Spleen (tissue), 7 donors: ENCODE measurements around the gene MAP4K2.

Experiments
- POLR2A ChIP-seq, 3 donors: fragments of 450-650 bp; IDR thresholded peaks; one replicate each; pipeline ENCODE4 v1.5.1; 2017; ENCODE audit warnings: antibody characterized with exemption in 3 of 3, mild to moderate bottlenecking in 1 of 3
- POLR2AphosphoS5 ChIP-seq, 3 donors: sonication (generic); formaldehyde crosslinking; IDR thresholded peaks; one replicate each; pipeline ENCODE4 v1.5.1; 2017; ENCODE audit warnings: antibody characterized with exemption in 3 of 3
- TF ChIP-seq, protein P1 (sequence below), 11 experiments: fragments of 200-600 bp in 7 of 11; fragments of 450-650 bp in 4 of 11; sonication (generic) in 4 of 11; IDR thresholded peaks in 8 of 11; conservative IDR thresholded peaks in 3 of 11; 1 replicate in 7 of 11; 2 replicates in 4 of 11; pipeline versions ENCODE4 v1.4.0 to v1.8.0; 2016 to 2021; ENCODE audit warnings: antibody characterized with exemption in 11 of 11, inconsistent platforms in 4 of 11, mild to moderate bottlenecking in 1 of 11
- donor health status: DM: no; HTN: no; CAD: no; lungs with moderate emphysema.
- donor health status: DM: no; HTN: no; CAD: no.
- donor health status: DM: no; HTN: no; CAD: no.

- TF ChIP-seq, protein P1, sequence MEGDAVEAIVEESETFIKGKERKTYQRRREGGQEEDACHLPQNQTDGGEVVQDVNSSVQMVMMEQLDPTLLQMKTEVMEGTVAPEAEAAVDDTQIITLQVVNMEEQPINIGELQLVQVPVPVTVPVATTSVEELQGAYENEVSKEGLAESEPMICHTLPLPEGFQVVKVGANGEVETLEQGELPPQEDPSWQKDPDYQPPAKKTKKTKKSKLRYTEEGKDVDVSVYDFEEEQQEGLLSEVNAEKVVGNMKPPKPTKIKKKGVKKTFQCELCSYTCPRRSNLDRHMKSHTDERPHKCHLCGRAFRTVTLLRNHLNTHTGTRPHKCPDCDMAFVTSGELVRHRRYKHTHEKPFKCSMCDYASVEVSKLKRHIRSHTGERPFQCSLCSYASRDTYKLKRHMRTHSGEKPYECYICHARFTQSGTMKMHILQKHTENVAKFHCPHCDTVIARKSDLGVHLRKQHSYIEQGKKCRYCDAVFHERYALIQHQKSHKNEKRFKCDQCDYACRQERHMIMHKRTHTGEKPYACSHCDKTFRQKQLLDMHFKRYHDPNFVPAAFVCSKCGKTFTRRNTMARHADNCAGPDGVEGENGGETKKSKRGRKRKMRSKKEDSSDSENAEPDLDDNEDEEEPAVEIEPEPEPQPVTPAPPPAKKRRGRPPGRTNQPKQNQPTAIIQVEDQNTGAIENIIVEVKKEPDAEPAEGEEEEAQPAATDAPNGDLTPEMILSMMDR (IDR thresholded peaks at IDR 0.05 in 8 of 11, conservative IDR thresholded peaks at IDR 0.05 in 3 of 11), result no peak
- TF ChIP-seq POLR2A (IDR thresholded peaks at IDR 0.05) (no peak), POLR2AphosphoS5 (IDR thresholded peaks at IDR 0.05) (no peak)
Observed at GRCh38 chr11:64758330-64759079, 44.5 kb downstream of the MAP4K2 start.
